ENCODE measurements around the gene ARHGEF6. TPM values are rescaled to one million over a fixed set of nuclear protein-coding genes. Genes with fewer than 3 reads are reported as not detected.

Gene ARHGEF6
- total and polyA plus RNA-seq, 2 donors = 11.2 to 28.5 TPM

- no peaks in the 10 kb centered on the region for H3K36me3 ChIP-seq (ENCODE audit: insufficient read depth)
- H3K4me3 ChIP-seq (ENCODE audit: low read depth, low read length) = no peak overlapping the region
- no peak for DNase-seq (ENCODE audit: extremely low spot score)
- 74% methylated on average over 8 of the region's 8 CpGs for WGBS
- H3K4me1 ChIP-seq (ENCODE audit: insufficient read depth) = peaks cover 1% of the 10 kb centered on the region
- no peak overlapping the region for H3K27ac ChIP-seq (ENCODE audit: low read depth)
Measured at GRCh38 chrX:136747003-136747986, 33.4 kb downstream of the ARHGEF6 start.

- DNase-seq (ENCODE audit: extremely low spot score) = no peak
- Histone ChIP-seq H3K4me1 (ENCODE audit: insufficient read depth) (peaks cover 1% of the 10 kb centered on the region), H3K27ac (ENCODE audit: low read depth) (no peak overlapping the region), H3K4me3 (ENCODE audit: low read depth, low read length) (no peak overlapping the region), H3K36me3 (ENCODE audit: insufficient read depth) (no peaks in the 10 kb centered on the region)
- 17% methylated on average over 7 of the region's 7 CpGs for WGBS
Measured at GRCh38 chrX:136745215-136746173, 35.2 kb downstream of the ARHGEF6 start.

- H3K4me3 ChIP-seq (ENCODE audit: low read depth, low read length) = no peak overlapping the region
- 84% methylated on average over 7 of the region's 7 CpGs for WGBS
- no peak overlapping the region for H3K27ac ChIP-seq (ENCODE audit: low read depth)
- H3K36me3 ChIP-seq (ENCODE audit: insufficient read depth) = no peaks in the 10 kb centered on the region
- H3K4me1 ChIP-seq (ENCODE audit: insufficient read depth) = no peaks in the 10 kb centered on the region
- no peak for DNase-seq (ENCODE audit: extremely low spot score)
Measured at GRCh38 chrX:136742721-136743379, 37.9 kb downstream of the ARHGEF6 start.

- Histone ChIP-seq H3K4me1 (ENCODE audit: insufficient read depth) (no peaks in the 10 kb centered on the region), H3K27ac (ENCODE audit: low read depth) (no peak overlapping the region), H3K4me3 (ENCODE audit: low read depth, low read length) (no peak overlapping the region), H3K36me3 (ENCODE audit: insufficient read depth) (no peaks in the 10 kb centered on the region)
- no peak for DNase-seq (ENCODE audit: extremely low spot score)
- WGBS = 91% methylated on average over 4 of the region's 4 CpGs
Measured at GRCh38 chrX:136738049-136738729, 42.5 kb downstream of the ARHGEF6 start.

- H3K4me1 ChIP-seq (ENCODE audit: insufficient read depth) = no peaks in the 10 kb centered on the region
- DNase-seq (ENCODE audit: extremely low spot score) = no peak
- H3K27ac ChIP-seq (ENCODE audit: low read depth) = no peak overlapping the region
- no peak overlapping the region for H3K4me3 ChIP-seq (ENCODE audit: low read depth, low read length)
- H3K36me3 ChIP-seq (ENCODE audit: insufficient read depth) = no peaks in the 10 kb centered on the region
- WGBS = 80% methylated on average over 7 of the region's 7 CpGs
Measured at GRCh38 chrX:136736690-136737089, 44.0 kb downstream of the ARHGEF6 start.

GRCh38 chrX:136735601-136736000 is 45.1 kb downstream of the ARHGEF6 start:
- H3K4me3 ChIP-seq (ENCODE audit: low read depth, low read length) = no peak overlapping the region
- DNase-seq (ENCODE audit: extremely low spot score) = no peak
- no peak overlapping the region for H3K27ac ChIP-seq (ENCODE audit: low read depth)
- WGBS = 74% methylated on average over 1 of the region's 1 CpG
- no peaks in the 10 kb centered on the region for H3K36me3 ChIP-seq (ENCODE audit: insufficient read depth)
- no peaks in the 10 kb centered on the region for H3K4me1 ChIP-seq (ENCODE audit: insufficient read depth)

- 90% methylated on average over 3 of the region's 3 CpGs for WGBS
- H3K4me3 ChIP-seq (ENCODE audit: low read depth, low read length) = no peak overlapping the region
- no peaks in the 10 kb centered on the region for H3K36me3 ChIP-seq (ENCODE audit: insufficient read depth)
- H3K4me1 ChIP-seq (ENCODE audit: insufficient read depth) = no peaks in the 10 kb centered on the region
- DNase-seq (ENCODE audit: extremely low spot score) = no peak
- H3K27ac ChIP-seq (ENCODE audit: low read depth) = no peak overlapping the region
Measured at GRCh38 chrX:136733613-136734012, 47.1 kb downstream of the ARHGEF6 start.

- no peak overlapping the region for H3K4me3 ChIP-seq (ENCODE audit: low read depth, low read length)
- 94% methylated on average over 3 of the region's 3 CpGs for WGBS
- H3K36me3 ChIP-seq (ENCODE audit: insufficient read depth) = no peaks in the 10 kb centered on the region
- DNase-seq (ENCODE audit: extremely low spot score) = no peak
- H3K27ac ChIP-seq (ENCODE audit: low read depth) = no peak overlapping the region
- no peaks in the 10 kb centered on the region for H3K4me1 ChIP-seq (ENCODE audit: insufficient read depth)
Measured at GRCh38 chrX:136731798-136732197, 48.9 kb downstream of the ARHGEF6 start.

- no peak for DNase-seq (ENCODE audit: extremely low spot score)
- Histone ChIP-seq H3K27ac (ENCODE audit: low read depth) (no peak overlapping the region), H3K4me3 (ENCODE audit: low read depth, low read length) (no peak overlapping the region), H3K4me1 (ENCODE audit: insufficient read depth) (no peaks in the 10 kb centered on the region), H3K36me3 (ENCODE audit: insufficient read depth) (no peaks in the 10 kb centered on the region)
- 76% methylated on average over 5 of the region's 5 CpGs for WGBS
Measured at GRCh38 chrX:136731207-136731782, 49.4 kb downstream of the ARHGEF6 start.

- WGBS = 74% methylated on average over 1 of the region's 1 CpG
- Histone ChIP-seq H3K4me1 (ENCODE audit: insufficient read depth) (no peaks in the 10 kb centered on the region), H3K4me3 (ENCODE audit: low read depth, low read length) (no peak overlapping the region), H3K27ac (ENCODE audit: low read depth) (no peak overlapping the region), H3K36me3 (ENCODE audit: insufficient read depth) (no peaks in the 10 kb centered on the region)
- DNase-seq (ENCODE audit: extremely low spot score) = no peak
Measured at GRCh38 chrX:136728393-136728792, 52.3 kb downstream of the ARHGEF6 start.

- H3K27ac ChIP-seq (ENCODE audit: low read depth) = no peak overlapping the region
- H3K4me3 ChIP-seq (ENCODE audit: low read depth, low read length) = no peak overlapping the region
- H3K4me1 ChIP-seq (ENCODE audit: insufficient read depth) = no peaks in the 10 kb centered on the region
- DNase-seq (ENCODE audit: extremely low spot score) = no peak
- H3K36me3 ChIP-seq (ENCODE audit: insufficient read depth) = no peaks in the 10 kb centered on the region
Measured at GRCh38 chrX:136725441-136726104, 55.2 kb downstream of the ARHGEF6 start.

- no peak for DNase-seq (ENCODE audit: extremely low spot score)
- WGBS = 95% methylated on average over 2 of the region's 2 CpGs
- no peaks in the 10 kb centered on the region for H3K36me3 ChIP-seq (ENCODE audit: insufficient read depth)
- no peak overlapping the region for H3K4me3 ChIP-seq (ENCODE audit: low read depth, low read length)
- H3K27ac ChIP-seq (ENCODE audit: low read depth) = no peak overlapping the region
- H3K4me1 ChIP-seq (ENCODE audit: insufficient read depth) = no peaks in the 10 kb centered on the region
Measured at GRCh38 chrX:136718091-136718490, 62.6 kb downstream of the ARHGEF6 start.

All from urinary bladder (tissue), 4 donors.